HL-60 (cell line): ENCODE measurements around the gene SAMD3.
"Not testable (repeated sequence)": the region's sequence is repeated elsewhere in the genome, so short reads cannot be mapped to it uniquely, and the experiment has no call there.

Experiments used
- DNase-seq, 2 experiments: peaks; one replicate each; pipeline ENCODE4 v3.0.0-alpha.2; 2010 to 2020; ENCODE audit warnings: low read depth in 1 of 2, low spot score in 1 of 2
- H3K27ac ChIP-seq: fragments of 250-450 bp; sonication (Bioruptor Pico); replicated peaks from 2 replicates; pipeline ENCODE4 v1.5.1; 2020; ENCODE audit warnings: mild to moderate bottlenecking, moderate library complexity
- H3K27me3 ChIP-seq: fragments of 250-450 bp; sonication (Bioruptor Pico); 2 replicates; pipeline ENCODE4 v1.5.1; 2021; ENCODE audit warnings: mild to moderate bottlenecking, moderate library complexity; ENCODE audit not compliant: insufficient read depth, poor library complexity, severe bottlenecking
- H3K4me3 ChIP-seq: replicated peaks from 2 replicates; pipeline ENCODE4 v1.5.1; 2011; ENCODE audit warnings: mild to moderate bottlenecking, control low read depth, low read length; ENCODE audit not compliant: insufficient read depth
- GABPA ChIP-seq: IDR thresholded peaks from 2 replicates; pipeline ENCODE4 v1.6.1; 2012; ENCODE audit warnings: low read depth
- POLR2AphosphoS5 ChIP-seq: IDR thresholded peaks from 2 replicates; pipeline ENCODE4 v1.6.1; 2012; ENCODE audit warnings: low read depth
- REST ChIP-seq: IDR thresholded peaks from 2 replicates; pipeline ENCODE4 v1.6.1; 2012; ENCODE audit warnings: low read depth; ENCODE audit not compliant: insufficient replicate concordance
- SPI1 ChIP-seq: IDR thresholded peaks from 2 replicates; pipeline ENCODE4 v1.6.1; 2012; ENCODE audit warnings: low read depth, mild to moderate bottlenecking, borderline replicate concordance
- TF ChIP-seq, protein P1 (sequence below): IDR thresholded peaks from one replicate; pipeline ENCODE4 v1.5.1; 2011; ENCODE audit warnings: low read length, control low read depth, inconsistent platforms; ENCODE audit not compliant: insufficient read depth

Gene SAMD3

GRCh38 chr6:130119211-130119610 is 103.5 kb downstream of the SAMD3 start:
- TF ChIP-seq GABPA (no peak), SPI1 (no peak), POLR2AphosphoS5 (no peak), REST (no peak)
- TF ChIP-seq, protein P1, sequence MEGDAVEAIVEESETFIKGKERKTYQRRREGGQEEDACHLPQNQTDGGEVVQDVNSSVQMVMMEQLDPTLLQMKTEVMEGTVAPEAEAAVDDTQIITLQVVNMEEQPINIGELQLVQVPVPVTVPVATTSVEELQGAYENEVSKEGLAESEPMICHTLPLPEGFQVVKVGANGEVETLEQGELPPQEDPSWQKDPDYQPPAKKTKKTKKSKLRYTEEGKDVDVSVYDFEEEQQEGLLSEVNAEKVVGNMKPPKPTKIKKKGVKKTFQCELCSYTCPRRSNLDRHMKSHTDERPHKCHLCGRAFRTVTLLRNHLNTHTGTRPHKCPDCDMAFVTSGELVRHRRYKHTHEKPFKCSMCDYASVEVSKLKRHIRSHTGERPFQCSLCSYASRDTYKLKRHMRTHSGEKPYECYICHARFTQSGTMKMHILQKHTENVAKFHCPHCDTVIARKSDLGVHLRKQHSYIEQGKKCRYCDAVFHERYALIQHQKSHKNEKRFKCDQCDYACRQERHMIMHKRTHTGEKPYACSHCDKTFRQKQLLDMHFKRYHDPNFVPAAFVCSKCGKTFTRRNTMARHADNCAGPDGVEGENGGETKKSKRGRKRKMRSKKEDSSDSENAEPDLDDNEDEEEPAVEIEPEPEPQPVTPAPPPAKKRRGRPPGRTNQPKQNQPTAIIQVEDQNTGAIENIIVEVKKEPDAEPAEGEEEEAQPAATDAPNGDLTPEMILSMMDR, result no peak
- Histone ChIP-seq H3K4me3 (no peak overlapping the region), H3K27me3 (no peaks in the 10 kb centered on the region), H3K27ac (no peak overlapping the region)
- DNase-seq, result no peak

- Histone ChIP-seq H3K27me3 (no peaks in the 10 kb centered on the region), H3K27ac (no peak overlapping the region), H3K4me3 (no peak overlapping the region)
- TF ChIP-seq GABPA (no peak), REST (no peak), POLR2AphosphoS5 (no peak), SPI1 (no peak)
- TF ChIP-seq, protein P1, result no peak
- DNase-seq, result no peak
Measured at GRCh38 chr6:130118236-130118635, 104.5 kb downstream of the SAMD3 start.

GRCh38 chr6:130117187-130117701 is 105.5 kb downstream of the SAMD3 start:
- H3K27ac ChIP-seq, H3K4me3 ChIP-seq, H3K27me3 ChIP-seq, DNase-seq: not testable (repeated sequence)

GRCh38 chr6:130116273-130116672 is 106.5 kb downstream of the SAMD3 start:
- H3K4me3 ChIP-seq, result no peak overlapping the region
- TF ChIP-seq, protein P1, result no peak
- TF ChIP-seq SPI1 (no peak), POLR2AphosphoS5 (no peak), GABPA (no peak)
- no peaks in the 10 kb centered on the region for H3K27me3 ChIP-seq
- no peak for DNase-seq
- H3K27ac ChIP-seq, result no peak overlapping the region
